HG03469 (cell line): ENCODE results near the gene PITRM1.

Experiments used
- ATAC-seq: cut with Tn5 transposase; IDR thresholded peaks from one replicate; pipeline ENCODE4 v1.9.1; 2021; ENCODE audit warnings: mild to moderate bottlenecking, moderate library complexity, moderate number of reproducible peaks; ENCODE audit not compliant: unreplicated experiment

The PITRM1 gene

GRCh38 chr10:3140280-3140679 lies 32.3 kb downstream of the PITRM1 start:
- ATAC-seq, result no peak

DNA sequence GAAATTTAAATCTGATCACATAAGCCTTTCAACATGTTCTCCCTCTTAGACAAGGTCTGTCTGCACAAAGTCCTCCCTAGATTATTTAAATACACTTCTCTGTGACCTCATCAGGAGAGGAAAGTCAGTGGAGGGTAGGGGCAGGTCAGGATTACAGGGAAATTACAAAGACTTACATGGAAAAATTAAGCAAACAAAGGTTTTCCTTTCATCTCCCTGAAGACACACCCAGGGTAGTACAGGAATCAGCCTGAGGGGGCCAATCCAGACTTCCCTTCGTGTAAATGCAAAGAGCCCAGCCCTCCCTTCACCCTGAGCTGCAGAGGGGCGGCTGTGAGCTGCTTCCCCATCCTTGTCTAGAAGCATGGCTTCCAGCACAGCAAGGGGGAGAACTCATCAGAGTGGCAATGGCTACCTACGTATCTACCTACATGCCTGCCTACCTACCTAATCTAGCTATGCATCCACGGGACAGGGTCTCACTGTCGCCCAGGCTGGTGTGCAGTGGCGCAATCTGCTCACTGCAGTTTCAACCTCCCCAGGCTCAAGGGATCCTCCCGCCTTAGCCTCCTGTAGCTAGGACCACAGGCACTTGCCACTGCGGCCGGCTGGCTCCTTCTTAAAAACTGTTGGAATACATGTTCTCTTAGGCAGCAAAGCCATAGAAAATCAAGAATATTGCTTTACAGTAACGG lies 33.2 kb downstream of the PITRM1 start:
- ATAC-seq, result no peak

DNA sequence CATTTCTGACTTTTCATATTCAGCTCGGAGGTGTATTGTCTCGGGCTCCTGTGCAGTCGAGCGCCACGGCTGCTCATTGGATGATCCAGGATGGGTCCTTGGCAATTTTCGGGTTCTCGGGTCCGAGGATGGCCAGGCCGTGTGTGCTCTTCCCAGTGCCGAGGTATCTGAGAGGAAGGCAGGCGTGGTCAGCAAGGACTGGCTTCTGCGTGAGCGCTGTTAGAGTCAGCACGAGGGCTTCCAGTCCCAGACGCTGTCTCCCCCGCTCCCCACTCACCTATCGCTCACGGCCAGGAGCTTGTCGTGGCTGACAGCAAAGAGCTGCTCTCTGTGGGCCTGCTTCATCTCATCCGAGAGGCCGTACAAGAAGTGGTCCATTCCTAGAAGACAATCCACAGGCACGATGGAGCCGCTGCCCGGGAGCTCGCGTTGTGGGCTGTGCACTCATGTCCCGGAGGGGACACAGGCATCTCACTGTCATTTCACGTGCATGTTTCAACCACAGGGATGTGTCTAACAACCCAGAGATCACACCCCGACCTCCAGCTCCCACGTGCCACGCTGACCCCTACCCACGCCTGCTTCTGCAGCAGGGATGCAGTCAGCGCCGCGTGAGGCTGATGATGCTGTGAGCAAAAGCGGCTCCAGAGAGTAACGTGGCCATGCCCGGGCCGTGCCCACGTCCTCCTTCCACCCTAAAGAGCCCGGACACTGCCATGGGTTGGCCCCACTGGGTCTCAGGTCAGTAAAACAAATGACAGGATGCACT lies 34.4 kb downstream of the PITRM1 start:
- ATAC-seq, result no peak

DNA sequence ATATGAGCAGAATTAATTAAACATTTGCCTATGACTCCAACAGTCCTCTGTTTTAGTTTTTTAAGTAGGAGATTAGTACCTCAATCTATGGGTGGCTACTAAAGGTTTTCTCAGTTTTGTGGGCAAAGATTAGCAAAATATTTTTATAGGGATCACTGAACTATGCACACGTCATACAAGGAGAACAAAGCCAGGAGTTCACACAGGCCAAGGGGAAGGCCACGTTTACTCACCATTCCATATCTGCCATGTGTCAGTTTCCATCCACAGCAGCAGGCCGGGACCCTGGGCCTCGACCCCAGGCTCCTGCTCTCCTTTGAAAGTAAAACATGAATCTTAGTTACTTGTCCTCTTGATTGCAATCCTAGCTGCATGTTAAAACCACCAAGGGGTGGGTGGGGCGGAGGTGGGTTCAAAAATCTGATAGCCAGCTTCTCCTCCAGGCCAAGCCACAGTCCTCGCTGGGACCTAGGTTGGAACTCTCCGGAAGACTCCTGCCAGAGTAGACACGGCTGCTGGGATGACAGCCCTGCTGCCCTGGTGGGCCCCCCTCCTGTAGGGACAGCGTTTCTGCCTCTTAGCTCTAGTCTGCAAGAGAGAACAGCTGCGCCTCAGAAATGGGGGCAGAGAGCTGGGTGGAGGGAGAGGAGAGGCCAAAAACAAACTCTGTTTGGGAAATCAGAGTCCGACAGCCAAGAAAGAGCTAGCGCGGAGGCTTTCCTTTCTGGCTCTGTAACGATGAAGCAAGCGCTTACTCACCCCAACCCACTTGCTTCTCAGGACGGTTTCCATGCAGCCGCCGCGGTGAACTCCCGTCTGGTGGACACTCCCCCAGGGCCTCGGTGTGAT lies 35.6 kb downstream of the PITRM1 start:
- ATAC-seq, result no peak

- no peak for ATAC-seq
Observed at GRCh38 chr10:3136336-3136735, 36.2 kb downstream of the PITRM1 start.

- no peak for ATAC-seq
Observed at GRCh38 chr10:3135006-3135405, 37.6 kb downstream of the PITRM1 start.

GRCh38 chr10:3133948-3134347 lies 38.6 kb downstream of the PITRM1 start:
- no peak for ATAC-seq

- ATAC-seq, result no peak
Observed at GRCh38 chr10:3132036-3133025, 40.3 kb downstream of the PITRM1 start.

GRCh38 chr10:3131098-3131497 lies 41.5 kb downstream of the PITRM1 start:
- ATAC-seq, result no peak

DNA sequence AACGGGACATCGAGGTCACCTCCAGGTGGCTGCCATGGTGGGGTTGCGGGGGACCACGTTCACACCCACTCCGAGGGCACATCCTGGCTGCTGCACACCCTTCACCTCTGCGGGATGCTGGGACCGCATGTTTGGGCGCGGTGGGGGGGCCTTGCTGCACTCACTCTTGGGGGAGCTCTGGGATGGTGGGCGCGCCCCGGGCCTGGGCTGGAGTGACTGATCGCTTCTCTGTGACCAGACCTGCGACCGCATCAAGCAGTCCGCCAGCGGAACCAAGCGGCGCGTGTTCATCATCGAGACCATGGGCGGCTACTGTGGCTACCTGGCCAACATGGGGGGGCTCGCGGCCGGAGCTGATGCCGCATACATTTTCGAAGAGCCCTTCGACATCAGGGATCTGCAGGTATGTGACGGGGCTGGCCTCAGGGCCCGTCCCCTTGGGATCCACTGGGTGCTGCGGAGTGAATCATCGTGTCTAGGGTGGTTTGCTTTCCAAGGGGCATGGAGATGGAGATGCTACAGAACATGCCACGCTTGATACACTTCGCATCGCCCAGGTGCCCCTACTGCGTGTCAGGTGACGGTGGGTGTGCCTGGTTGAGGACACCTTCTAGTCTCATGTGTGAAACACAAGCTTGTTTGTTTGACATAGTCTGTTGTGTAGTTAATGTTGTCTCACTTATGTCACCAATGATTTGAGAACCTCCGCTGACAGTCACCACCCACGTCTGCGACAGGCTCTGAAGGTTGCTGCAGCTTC lies 42.8 kb downstream of the PITRM1 start:
- no peak for ATAC-seq

DNA sequence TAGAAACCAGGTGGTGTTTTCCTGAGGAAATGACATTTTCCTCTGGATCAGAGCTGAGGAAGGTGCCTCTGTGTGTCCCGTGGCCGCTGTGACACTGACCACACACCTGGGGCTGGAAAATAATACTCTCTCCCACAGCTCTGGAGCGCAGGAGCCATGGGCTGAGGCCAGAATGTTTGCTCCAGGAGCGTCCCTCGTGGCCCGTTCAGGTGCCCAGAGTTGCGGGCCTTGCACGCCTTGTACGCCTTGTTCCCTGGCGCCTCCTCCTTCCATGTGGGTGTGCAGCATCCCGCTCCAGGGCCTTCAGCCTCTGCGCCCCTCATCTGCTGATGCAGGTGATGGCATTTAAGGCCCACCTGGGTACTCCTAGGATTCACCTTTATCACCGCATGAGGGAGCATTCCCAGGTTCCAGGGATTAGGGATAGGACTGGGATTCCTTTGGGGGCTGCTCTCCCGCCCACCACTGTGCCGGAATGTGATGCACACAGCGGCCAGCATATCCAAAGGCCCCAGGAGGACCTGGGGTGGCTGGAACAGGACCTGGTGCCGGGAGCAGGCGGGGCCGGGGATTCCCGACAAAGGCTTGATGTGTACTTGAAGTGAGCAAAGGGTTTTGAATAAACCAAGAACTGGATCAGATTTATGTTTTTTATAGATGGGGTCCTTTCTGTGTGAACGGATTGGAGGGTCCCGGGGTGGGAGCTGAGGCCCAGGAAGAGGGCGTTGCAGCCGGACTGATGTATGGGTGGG lies 44.0 kb downstream of the PITRM1 start:
- no peak for ATAC-seq

- ATAC-seq, result no peak
Observed at GRCh38 chr10:3127921-3128320, 44.7 kb downstream of the PITRM1 start.

DNA sequence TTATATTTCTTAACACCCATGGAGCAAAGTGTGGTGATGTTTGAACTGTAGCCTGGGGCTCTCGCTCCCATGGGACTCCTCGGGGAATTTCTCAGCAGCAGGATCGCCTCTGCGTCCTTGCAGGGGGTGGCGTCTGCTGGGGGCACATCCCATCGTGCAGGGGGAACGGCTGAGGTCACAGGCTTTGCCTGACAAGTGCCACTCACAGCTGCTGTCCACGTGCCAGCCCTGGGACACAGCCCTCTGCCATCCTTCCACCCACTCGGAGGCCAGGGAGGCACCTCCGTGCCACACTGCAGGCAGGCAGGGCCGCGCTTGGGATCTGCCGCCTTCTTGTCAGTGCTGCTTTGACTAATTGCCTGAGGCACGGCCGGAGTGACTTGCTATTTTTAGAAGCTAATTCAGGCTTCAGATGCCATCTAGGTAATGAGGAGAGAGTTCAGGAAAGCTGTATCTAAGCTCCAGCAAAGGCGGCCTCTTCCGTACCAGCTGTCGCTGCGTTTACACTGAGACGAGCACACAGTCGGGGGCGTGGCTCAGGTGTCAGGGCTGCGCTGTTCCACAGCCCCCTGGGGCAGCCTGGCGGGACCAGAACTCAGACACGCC lies 45.7 kb downstream of the PITRM1 start:
- no peak for ATAC-seq

DNA sequence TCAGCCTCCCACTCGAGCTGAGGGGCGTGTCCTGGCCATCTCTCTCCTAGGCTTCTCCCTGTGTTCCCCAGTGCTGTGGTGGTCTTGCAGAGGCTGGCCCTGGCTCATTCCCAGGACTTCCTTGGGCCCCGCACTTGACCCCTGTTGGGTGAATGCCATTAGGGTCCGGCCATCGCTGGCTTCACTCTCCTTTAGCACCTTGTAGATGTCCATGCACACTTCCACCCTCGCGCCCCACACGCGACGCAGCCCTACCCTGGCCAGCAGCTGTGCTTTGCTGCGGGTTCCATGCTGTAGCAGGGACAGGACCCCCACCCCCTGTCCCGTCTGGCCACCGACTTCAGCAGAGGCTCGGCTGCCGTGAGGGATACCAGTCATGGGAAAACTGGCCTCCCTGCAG lies 46.3 kb downstream of the PITRM1 start:
- ATAC-seq, result no peak

DNA sequence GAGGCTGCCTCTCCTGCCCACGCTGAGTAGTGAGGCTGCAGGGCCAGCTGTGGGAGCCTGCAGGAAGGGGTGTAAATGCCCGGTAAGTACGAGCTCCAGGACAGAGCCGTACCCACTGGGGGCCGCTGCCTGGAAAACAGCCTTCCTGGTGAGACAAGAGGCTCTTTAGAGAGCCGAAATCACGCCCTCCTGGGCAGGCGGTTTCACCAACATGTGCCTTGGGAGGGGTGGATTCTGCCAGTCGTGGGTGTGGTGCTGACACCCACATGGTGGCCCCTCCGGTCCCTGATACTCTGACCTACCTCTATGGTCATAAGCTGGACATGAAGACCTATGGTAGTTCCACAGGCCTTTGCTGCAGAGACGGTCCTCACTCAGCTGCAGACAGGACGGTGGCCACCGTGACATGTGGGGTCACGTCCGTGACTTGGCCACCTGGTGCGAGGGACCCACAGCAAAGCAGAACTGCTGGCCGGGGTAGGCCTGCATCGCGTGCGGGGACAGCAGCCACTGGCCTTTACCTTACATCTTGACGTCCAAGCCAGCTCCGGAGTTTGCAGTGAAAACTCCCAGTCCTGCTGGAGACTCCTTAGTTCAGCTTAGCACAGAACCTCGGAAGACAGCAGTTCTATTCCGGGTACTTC lies 46.9 kb downstream of the PITRM1 start:
- ATAC-seq, result no peak

DNA sequence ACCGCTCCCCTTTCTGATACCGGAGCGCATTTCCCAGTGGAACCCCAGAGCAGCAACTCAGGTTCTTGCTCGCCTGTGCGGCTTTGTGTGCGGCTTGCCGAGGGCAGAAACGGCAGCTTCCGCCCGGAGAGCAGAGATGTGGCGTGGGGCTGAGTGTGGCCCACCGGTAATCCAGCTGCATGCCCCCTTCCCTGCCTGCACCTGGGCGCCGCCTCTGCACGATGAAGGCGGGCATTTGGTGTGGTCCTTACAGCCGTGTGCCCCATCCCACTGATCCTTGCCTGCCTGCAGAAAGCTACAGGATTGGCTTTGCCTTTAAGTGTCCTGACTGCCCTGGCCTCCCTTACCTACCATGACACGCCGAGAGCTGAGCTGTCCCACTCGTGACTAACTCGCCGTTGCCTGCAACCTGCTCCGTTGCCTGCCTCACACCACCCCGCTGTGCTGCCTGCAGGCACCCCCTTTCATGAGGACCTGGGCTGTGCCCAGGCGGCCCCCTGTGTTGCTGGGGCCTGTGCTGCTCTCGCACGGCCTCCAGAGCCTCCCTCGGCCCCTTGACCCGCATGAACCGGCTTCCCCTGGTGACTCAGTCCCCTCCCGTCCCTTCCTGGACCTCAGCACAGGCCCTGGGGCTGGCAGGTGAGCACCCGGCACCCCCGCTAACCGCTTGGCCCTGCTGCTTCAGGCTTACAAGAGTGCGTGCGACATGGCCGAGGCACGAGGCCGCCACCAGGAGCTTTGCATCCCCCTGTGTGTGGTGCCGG lies 48.0 kb downstream of the PITRM1 start:
- ATAC-seq, result no peak
